Liver (tissue), 9 donors: ENCODE data around the gene UBE3A. TPM values are rescaled to one million over a fixed set of nuclear protein-coding genes. Genes with fewer than 3 reads are reported as not detected.

Experiments used
- DNase-seq: peaks from one replicate; pipeline ENCODE4 v3.0.0-alpha.2; 2017; ENCODE audit warnings: low spot score
- H3K27ac ChIP-seq, 2 donors: one replicate each; pipeline ENCODE4 v1.7.0; 2013; ENCODE audit warnings: inconsistent platforms in 2 of 2, low read length in 2 of 2, control low read depth in 1 of 2, low read depth in 1 of 2, mild to moderate bottlenecking in 1 of 2
- H3K27me3 ChIP-seq, 4 donors: one replicate each; pipeline versions ENCODE4 v1.6.1 to v1.7.0; 2013; ENCODE audit warnings: low read length in 3 of 4, inconsistent platforms in 1 of 4, mild to moderate bottlenecking in 1 of 4, moderate library complexity in 1 of 4; ENCODE audit not compliant: control insufficient read depth in 4 of 4, insufficient read depth in 4 of 4
- H3K36me3 ChIP-seq, 4 donors: one replicate each; pipeline versions ENCODE4 v1.6.1 to v1.7.0; 2013; ENCODE audit warnings: low read length in 3 of 4, mild to moderate bottlenecking in 3 of 4, low read depth in 1 of 4, moderate library complexity in 1 of 4; ENCODE audit not compliant: control insufficient read depth in 4 of 4, insufficient read depth in 3 of 4
- H3K4me1 ChIP-seq, 4 donors: one replicate each; pipeline versions ENCODE4 v1.6.1 to v1.7.0; 2013; ENCODE audit warnings: low read length in 3 of 4, mild to moderate bottlenecking in 3 of 4, moderate library complexity in 1 of 4; ENCODE audit not compliant: control insufficient read depth in 4 of 4, insufficient read depth in 4 of 4
- H3K4me3 ChIP-seq, 3 donors: one replicate each; pipeline versions ENCODE4 v1.6.1 to v1.7.0; 2013; ENCODE audit warnings: low read length in 3 of 3, control low read depth in 1 of 3, low read depth in 1 of 3, mild to moderate bottlenecking in 1 of 3
- H3K9ac ChIP-seq, 2 donors: one replicate each; pipeline ENCODE4 v1.7.0; 2013; ENCODE audit warnings: low read length in 2 of 2, mild to moderate bottlenecking in 2 of 2, moderate library complexity in 2 of 2, control low read depth in 1 of 2, low read depth in 1 of 2
- H3K9me3 ChIP-seq, 4 donors: one replicate each; pipeline versions ENCODE4 v1.6.1 to v1.7.0; 2013; ENCODE audit warnings: low read length in 3 of 4; ENCODE audit not compliant: control insufficient read depth in 4 of 4
- ATF3 ChIP-seq: IDR thresholded peaks from 2 replicates; pipeline ENCODE4 v1.6.1; 2016; ENCODE audit warnings: antibody characterized with exemption
- CTCF ChIP-seq: fragments of 150-350 bp; IDR thresholded peaks from 2 replicates; pipeline ENCODE4 v1.5.1; 2017; ENCODE audit warnings: improper control_type of control experiment, low read depth, low read length; ENCODE audit not compliant: missing input control
- EGR1 ChIP-seq, 2 donors: IDR thresholded peaks; 2 replicates each; pipeline ENCODE4 v1.6.1; 2016 to 2018; ENCODE audit warnings: antibody characterized with exemption in 2 of 2, low read depth in 2 of 2
- FOXA1 ChIP-seq: IDR thresholded peaks from 2 replicates; pipeline ENCODE4 v1.6.1; 2016; ENCODE audit warnings: antibody characterized with exemption
- FOXA2 ChIP-seq: IDR thresholded peaks from 2 replicates; pipeline ENCODE4 v1.6.1; 2016; ENCODE audit warnings: antibody characterized with exemption
- HNF4A ChIP-seq, 2 donors: conservative IDR thresholded peaks; 2 replicates each; pipeline ENCODE4 v1.6.1; 2016; ENCODE audit warnings: antibody characterized with exemption in 2 of 2, mild to moderate bottlenecking in 2 of 2
- HNF4G ChIP-seq: IDR thresholded peaks from 2 replicates; pipeline ENCODE4 v1.6.1; 2016; ENCODE audit warnings: antibody characterized with exemption
- JUND ChIP-seq, 2 donors: IDR thresholded peaks; 2 replicates each; pipeline ENCODE4 v1.6.1; 2016; ENCODE audit warnings: antibody characterized with exemption in 2 of 2
- NR2F2 ChIP-seq: IDR thresholded peaks from 2 replicates; pipeline ENCODE4 v1.6.1; 2016; ENCODE audit warnings: antibody characterized with exemption
- RXRA ChIP-seq, 2 donors: IDR thresholded peaks; 2 replicates each; pipeline ENCODE4 v1.6.1; 2017 to 2018; ENCODE audit warnings: antibody characterized with exemption in 2 of 2, mild to moderate bottlenecking in 1 of 2
- SP1 ChIP-seq: IDR thresholded peaks from 2 replicates; pipeline ENCODE4 v1.6.1; 2018; ENCODE audit warnings: antibody characterized with exemption, mild to moderate bottlenecking
- TAF1 ChIP-seq: conservative IDR thresholded peaks from 2 replicates; pipeline ENCODE4 v1.6.1; 2016; ENCODE audit warnings: antibody characterized with exemption, mild to moderate bottlenecking
- YY1 ChIP-seq: IDR thresholded peaks from 2 replicates; pipeline ENCODE4 v1.6.1; 2016; ENCODE audit warnings: antibody characterized with exemption, mild to moderate bottlenecking
- ZBTB33 ChIP-seq: IDR thresholded peaks from 2 replicates; pipeline ENCODE4 v1.6.1; 2016; ENCODE audit warnings: antibody characterized with exemption
- WGBS: extraction: QIAGEN DNeasy Blood & Tissue Kit; methylation state at CpG from one replicate; pipeline ENCODE4 v1.1.7; 2013; 5-methylcytosine and 5-hydroxymethylcytosine counted together
- polyA plus RNA-seq, 2 donors: library from polyadenylated mRNA; stranded (reverse) in 1 of 2; unstranded in 1 of 2; fragments of 200-250 nt in 1 of 2; fragments of >200 nt in 1 of 2; fragmentation: Nextera tagmentation in 1 of 2; extraction: Ambion mirVana in 1 of 2; gene quantifications; one replicate each; pipeline versions ENCODE4 v1.2.1 to v1.2.3, GENCODE V29; 2013 to 2015
- total RNA-seq, 2 donors: library from RNA; depleted of rRNA; stranded (reverse); fragments of >200 nt; gene quantifications; one replicate each; pipeline ENCODE4 v1.2.3, GENCODE V29; 2014
- donor health status: healthy.
- donor health status: healthy.
- donor health status: healthy.
- donor health status: healthy.
- donor health status: healthy.

Gene UBE3A
- total and polyA plus RNA-seq, 4 donors: 12.9 to 58.4 (median 38.2) TPM

GRCh38 chr15:25487226-25487884 is 48.5 kb upstream of the UBE3A start:
- H3K9me3 ChIP-seq: peaks cover 0 to 6% (median 0%) of the 10 kb centered on the region in 4 donors

GRCh38 chr15:25486051-25486450 is 47.2 kb upstream of the UBE3A start:
- Histone ChIP-seq H3K4me1 (no peaks in the 10 kb centered on the region), H3K9ac (no peak overlapping the region), H3K27ac (no peak overlapping the region), H3K36me3 (no peaks in the 10 kb centered on the region), H3K9me3 (peaks cover 0 to 6% (median 0%) of the 10 kb centered on the region in 4 donors), H3K4me3 (no peak overlapping the region), H3K27me3 (no peaks in the 10 kb centered on the region)
- WGBS: 92% methylated on average over 1 of the region's 1 CpG
- DNase-seq: no peak
- no peak for TF ChIP-seq SP1
- no peak for TF ChIP-seq NR2F2
- no peak for TF ChIP-seq JUND (IDR thresholded peaks at IDR 0.05)
- no peak for TF ChIP-seq FOXA1
- no peak for TF ChIP-seq FOXA2
- no peak for TF ChIP-seq TAF1
- TF ChIP-seq ATF3: no peak
- TF ChIP-seq YY1: no peak
- no peak for TF ChIP-seq HNF4G
- no peak for TF ChIP-seq HNF4A (conservative IDR thresholded peaks at IDR 0.05)
- TF ChIP-seq CTCF: no peak
- TF ChIP-seq ZBTB33: no peak

More at GRCh38 chr15:25487226-25487884, 48.5 kb upstream of the UBE3A start:
- 68% methylated on average over 5 of the region's 5 CpGs for WGBS
- no peak overlapping the region for H3K27ac ChIP-seq
- no peak overlapping the region for H3K4me3 ChIP-seq
- H3K27me3 ChIP-seq: no peaks in the 10 kb centered on the region
- no peak overlapping the region for H3K9ac ChIP-seq
- H3K4me1 ChIP-seq: no peaks in the 10 kb centered on the region
- no peak for TF ChIP-seq FOXA1
- TF ChIP-seq ATF3: no peak
- no peak for TF ChIP-seq HNF4A (conservative IDR thresholded peaks at IDR 0.05)
- TF ChIP-seq CTCF: no peak
- TF ChIP-seq EGR1 (IDR thresholded peaks at IDR 0.05; ENCODE audit: low read depth in 2 of 2): no peak
- no peak for TF ChIP-seq ZBTB33
- TF ChIP-seq RXRA (IDR thresholded peaks at IDR 0.05): no peak
- TF ChIP-seq NR2F2: no peak
- H3K36me3 ChIP-seq: no peaks in the 10 kb centered on the region
- no peak for DNase-seq
